NCI-H526 treated with DMSO at 0.1 percent for 48 hours (cell line): ENCODE results near the gene C2orf72.

ENCODE experiments used
- DNase-seq: peaks from one replicate; lab custom pipeline; 2025; lab: John Stamatoyannopoulos, UW

The C2orf72 gene

DNA sequence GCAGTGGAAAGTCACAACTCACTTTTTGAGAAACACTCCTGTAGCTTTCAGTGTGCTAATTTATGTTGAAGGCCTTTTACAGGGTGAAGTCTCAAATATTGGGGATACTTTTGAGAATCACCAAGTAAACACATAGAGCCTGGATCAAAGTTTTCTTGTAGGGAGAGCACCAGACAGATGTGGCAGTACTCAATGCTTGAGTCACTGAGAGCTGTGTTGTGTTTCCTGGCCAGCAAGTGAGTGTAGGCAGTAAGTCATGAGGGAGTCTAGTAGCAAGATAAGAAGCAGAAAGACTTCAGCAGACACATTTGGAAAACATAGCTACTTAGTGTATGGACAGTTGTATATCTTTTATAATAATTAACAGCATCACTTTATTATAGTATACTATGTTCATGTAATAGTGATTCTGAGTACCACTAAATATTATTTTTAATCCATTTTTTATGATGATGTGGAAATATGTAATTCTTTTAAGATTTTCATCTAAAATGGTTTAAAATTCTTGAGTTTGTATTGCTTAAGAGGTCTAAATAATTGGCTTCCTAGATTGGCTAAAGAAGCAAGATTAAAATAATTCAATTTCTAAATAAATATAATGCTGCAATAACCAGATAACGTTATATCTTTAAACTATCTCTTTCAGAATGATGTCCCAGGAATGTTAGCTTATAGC is 32.2 kb downstream of the C2orf72 start:
- no peak for DNase-seq

- no peak for DNase-seq
These were observed 47.2 kb downstream of the C2orf72 start for GRCh38 chr2:231084565-231084964.

- DNase-seq = no peak
These were observed 51.4 kb downstream of the C2orf72 start for GRCh38 chr2:231088754-231089153.

DNA sequence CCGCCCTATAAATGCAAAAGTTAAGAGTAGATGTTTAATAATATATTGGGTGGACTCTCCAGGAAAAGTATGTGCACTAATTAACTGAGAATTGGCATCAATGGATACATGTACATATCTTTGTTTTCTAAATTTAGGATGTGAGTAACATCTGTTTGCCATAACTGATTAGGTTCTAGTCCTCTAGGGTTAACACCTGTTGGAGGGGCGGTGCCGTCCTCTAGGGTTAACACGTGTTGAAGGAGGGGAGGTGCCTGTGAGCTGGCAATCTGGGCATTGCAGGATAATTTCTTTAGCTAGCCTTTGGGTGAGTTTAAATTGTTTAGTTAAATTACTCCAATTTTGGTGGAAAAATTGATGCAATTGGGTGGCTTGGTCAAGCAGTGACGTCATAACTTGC is 56.6 kb downstream of the C2orf72 start:
- no peak for DNase-seq

DNA sequence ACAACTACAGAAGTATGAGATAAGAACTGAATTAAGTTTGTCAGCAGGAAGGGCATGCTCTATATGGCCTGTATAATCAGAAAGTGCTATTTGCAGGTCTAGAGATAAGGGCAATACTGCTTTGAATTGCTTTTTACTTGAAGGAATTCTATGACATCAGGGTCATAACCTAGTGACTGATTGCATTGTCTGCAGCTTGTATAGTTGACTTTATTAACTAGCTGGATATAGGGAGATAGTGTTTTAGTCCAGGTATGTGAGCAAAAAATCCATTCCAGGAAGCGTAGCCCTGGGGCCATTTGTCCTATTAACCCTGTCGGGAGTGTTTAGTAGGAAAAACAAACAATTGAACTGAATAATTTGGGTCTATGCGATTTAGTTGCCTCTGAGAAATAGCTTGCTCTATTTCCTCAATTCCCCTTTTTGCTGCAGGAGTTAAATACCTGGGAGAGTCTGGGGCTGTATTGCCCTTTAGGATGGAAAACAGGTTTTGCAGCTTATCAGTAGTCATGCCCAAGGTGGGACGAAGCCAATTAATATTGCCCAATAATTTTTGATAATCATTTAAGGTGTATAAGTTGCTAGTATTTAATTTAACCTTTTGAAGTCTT is 57.5 kb downstream of the C2orf72 start:
- no peak for DNase-seq
